ENCODE results near the gene PRKCZ.

DNA sequence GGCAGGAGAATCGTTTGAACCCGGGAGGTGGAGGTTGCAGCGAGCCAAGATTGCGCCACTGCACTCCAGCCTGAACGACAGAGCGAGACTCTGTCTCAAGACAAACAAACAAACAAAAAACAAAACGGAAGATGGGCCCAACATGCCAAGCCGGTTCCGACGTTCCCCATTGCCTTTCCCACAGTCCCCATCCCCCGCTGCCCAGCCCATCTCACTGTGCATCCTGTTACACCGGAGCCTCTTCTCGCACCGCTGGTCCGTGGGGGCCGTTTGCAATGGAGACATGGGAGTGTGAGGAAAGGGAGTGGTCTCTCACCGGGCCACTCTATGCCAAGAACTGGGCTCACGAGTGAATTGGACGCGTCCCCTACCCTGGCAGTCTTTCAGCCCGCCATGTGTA is 45.4 kb upstream of the PRKCZ start:
- TF ChIP-seq, protein P1, sequence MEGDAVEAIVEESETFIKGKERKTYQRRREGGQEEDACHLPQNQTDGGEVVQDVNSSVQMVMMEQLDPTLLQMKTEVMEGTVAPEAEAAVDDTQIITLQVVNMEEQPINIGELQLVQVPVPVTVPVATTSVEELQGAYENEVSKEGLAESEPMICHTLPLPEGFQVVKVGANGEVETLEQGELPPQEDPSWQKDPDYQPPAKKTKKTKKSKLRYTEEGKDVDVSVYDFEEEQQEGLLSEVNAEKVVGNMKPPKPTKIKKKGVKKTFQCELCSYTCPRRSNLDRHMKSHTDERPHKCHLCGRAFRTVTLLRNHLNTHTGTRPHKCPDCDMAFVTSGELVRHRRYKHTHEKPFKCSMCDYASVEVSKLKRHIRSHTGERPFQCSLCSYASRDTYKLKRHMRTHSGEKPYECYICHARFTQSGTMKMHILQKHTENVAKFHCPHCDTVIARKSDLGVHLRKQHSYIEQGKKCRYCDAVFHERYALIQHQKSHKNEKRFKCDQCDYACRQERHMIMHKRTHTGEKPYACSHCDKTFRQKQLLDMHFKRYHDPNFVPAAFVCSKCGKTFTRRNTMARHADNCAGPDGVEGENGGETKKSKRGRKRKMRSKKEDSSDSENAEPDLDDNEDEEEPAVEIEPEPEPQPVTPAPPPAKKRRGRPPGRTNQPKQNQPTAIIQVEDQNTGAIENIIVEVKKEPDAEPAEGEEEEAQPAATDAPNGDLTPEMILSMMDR (IDR thresholded peaks at IDR 0.05), result no peak
- TF ChIP-seq ZFX (IDR thresholded peaks at IDR 0.05; ENCODE audit: borderline replicate concordance), result no peak
